Measurements from ENCODE around the gene ZC3H12A.

DNA sequence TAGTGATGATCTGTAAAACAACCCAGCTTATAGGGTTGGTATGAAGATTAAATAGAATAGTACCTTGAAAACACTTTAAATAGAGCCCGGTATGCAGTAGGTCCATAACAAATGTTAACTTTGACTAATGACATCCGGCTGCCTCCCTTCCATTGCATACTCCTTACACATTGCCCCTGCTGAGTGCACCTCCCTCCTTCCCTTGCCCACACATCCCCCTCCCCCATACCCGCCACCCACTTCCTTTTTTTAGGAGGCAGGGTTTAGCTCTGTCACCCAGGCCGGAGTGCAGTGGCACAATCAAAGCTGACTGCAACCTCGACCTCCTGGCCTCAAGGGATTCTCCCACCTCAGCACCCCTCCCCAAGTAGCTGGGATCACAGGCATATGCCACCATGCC is 24.4 kb upstream of the ZC3H12A start:
- TF ChIP-seq POLR2AphosphoS5 (IDR thresholded peaks at IDR 0.05; ENCODE audit: low read depth) (0 out of 2 replicates have a peak, but pooled peaks have one; percentile 17), GABPA (IDR thresholded peaks at IDR 0.05; ENCODE audit: low read depth) (no peak)
- TF ChIP-seq, protein P1, sequence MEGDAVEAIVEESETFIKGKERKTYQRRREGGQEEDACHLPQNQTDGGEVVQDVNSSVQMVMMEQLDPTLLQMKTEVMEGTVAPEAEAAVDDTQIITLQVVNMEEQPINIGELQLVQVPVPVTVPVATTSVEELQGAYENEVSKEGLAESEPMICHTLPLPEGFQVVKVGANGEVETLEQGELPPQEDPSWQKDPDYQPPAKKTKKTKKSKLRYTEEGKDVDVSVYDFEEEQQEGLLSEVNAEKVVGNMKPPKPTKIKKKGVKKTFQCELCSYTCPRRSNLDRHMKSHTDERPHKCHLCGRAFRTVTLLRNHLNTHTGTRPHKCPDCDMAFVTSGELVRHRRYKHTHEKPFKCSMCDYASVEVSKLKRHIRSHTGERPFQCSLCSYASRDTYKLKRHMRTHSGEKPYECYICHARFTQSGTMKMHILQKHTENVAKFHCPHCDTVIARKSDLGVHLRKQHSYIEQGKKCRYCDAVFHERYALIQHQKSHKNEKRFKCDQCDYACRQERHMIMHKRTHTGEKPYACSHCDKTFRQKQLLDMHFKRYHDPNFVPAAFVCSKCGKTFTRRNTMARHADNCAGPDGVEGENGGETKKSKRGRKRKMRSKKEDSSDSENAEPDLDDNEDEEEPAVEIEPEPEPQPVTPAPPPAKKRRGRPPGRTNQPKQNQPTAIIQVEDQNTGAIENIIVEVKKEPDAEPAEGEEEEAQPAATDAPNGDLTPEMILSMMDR (IDR thresholded peaks at IDR 0.05; ENCODE audit: insufficient read depth, low read length) = no peak
